Measurements from ENCODE around the gene EBF3. TPM values are rescaled to one million over a fixed set of nuclear protein-coding genes. Genes with fewer than 3 reads are reported as not detected.

Gene EBF3
- total RNA-seq, 1 experiment from 2014 or later = 0.22 TPM

- no CpG with 5 or more reads among the region's 26 CpGs for WGBS (ENCODE audit: extremely low coverage, insufficient read length, low lambda C conversion rate)
- no peak overlapping the region for H3K23ac ChIP-seq (ENCODE audit: insufficient read length, low read depth, low read length)
- no peak overlapping the region for H3K4me2 ChIP-seq (ENCODE audit: insufficient read depth, insufficient read length, low read length)
- no peaks in the 10 kb centered on the region for H4K20me1 ChIP-seq (ENCODE audit: control insufficient read depth, insufficient read depth, insufficient read length)
- no peaks in the 10 kb centered on the region for H3K79me2 ChIP-seq (ENCODE audit: insufficient read depth, low read length)
- no peak overlapping the region for H2BK12ac ChIP-seq (ENCODE audit: insufficient read length, low read depth, low read length)
- H3K4ac ChIP-seq (ENCODE audit: low read depth, low read length) = no peak overlapping the region
- no peak overlapping the region for H3K9ac ChIP-seq (ENCODE audit: extremely low read depth, insufficient read length, low read length)
- no peak overlapping the region for H4K8ac ChIP-seq (replicated peaks; ENCODE audit: insufficient read length, low read depth, low read length)
- H3K27me3 ChIP-seq (ENCODE audit: insufficient read depth, low read length) = no peaks in the 10 kb centered on the region
- H3K18ac ChIP-seq (ENCODE audit: insufficient read length, low read depth, low read length) = no peak overlapping the region
- no peak overlapping the region for H2BK20ac ChIP-seq (ENCODE audit: low read depth, low read length, poor library complexity, severe bottlenecking)
- DNase-seq = no peak
- H3K27ac Mint-ChIP-seq = peak overlapping the region in 1 of 3 experiments; percentile 96; a peak in 2 of 7 replicates
- no peak overlapping the region for H2BK5ac ChIP-seq (ENCODE audit: insufficient read length, low read length)
- no peak overlapping the region for H2BK15ac ChIP-seq (ENCODE audit: low read depth, low read length)
- no peaks in the 10 kb centered on the region for H3K4me1 ChIP-seq (ENCODE audit: insufficient read depth, low read length)
- H2AFZ ChIP-seq (ENCODE audit: low read length) = no peak overlapping the region
- no peak overlapping the region for H3K56ac ChIP-seq (ENCODE audit: insufficient read length, low read depth, low read length)
- no peaks in the 10 kb centered on the region for H3K4me1 Mint-ChIP-seq
- no peak overlapping the region for H4K5ac ChIP-seq (ENCODE audit: insufficient read length, low read depth, low read length)
- no peaks in the 10 kb centered on the region for H3K9me3 ChIP-seq (ENCODE audit: control insufficient read depth, low read depth, low read length)
- no peak overlapping the region for H4K91ac ChIP-seq (ENCODE audit: insufficient read length, low read depth, low read length)
- H3K27ac ChIP-seq (ENCODE audit: insufficient read length, low read depth, low read length) = no peak overlapping the region
- H3K14ac ChIP-seq (ENCODE audit: insufficient read depth, low read length) = no peak overlapping the region; the same call in 1 of the 2 replicates
- H3K36me3 Mint-ChIP-seq (ENCODE audit: insufficient read depth in 1 of 3, low read depth in 3 of 3) = no peaks in the 10 kb centered on the region
- H3K9me3 Mint-ChIP-seq = no peaks in the 10 kb centered on the region
- H3K27me3 Mint-ChIP-seq (ENCODE audit: low read depth) = 0 out of 2 replicates have a peak, but pooled peaks cover 3% of the 10 kb centered on the region
- H3K79me1 ChIP-seq (ENCODE audit: insufficient read depth, low read depth, low read length, poor library complexity, severe bottlenecking) = no peaks in the 10 kb centered on the region
- no peak overlapping the region for H2BK120ac ChIP-seq (ENCODE audit: low read depth, low read length, poor library complexity, severe bottlenecking)
- H3K4me3 Mint-ChIP-seq = no peak overlapping the region
- TF ChIP-seq, protein P1, sequence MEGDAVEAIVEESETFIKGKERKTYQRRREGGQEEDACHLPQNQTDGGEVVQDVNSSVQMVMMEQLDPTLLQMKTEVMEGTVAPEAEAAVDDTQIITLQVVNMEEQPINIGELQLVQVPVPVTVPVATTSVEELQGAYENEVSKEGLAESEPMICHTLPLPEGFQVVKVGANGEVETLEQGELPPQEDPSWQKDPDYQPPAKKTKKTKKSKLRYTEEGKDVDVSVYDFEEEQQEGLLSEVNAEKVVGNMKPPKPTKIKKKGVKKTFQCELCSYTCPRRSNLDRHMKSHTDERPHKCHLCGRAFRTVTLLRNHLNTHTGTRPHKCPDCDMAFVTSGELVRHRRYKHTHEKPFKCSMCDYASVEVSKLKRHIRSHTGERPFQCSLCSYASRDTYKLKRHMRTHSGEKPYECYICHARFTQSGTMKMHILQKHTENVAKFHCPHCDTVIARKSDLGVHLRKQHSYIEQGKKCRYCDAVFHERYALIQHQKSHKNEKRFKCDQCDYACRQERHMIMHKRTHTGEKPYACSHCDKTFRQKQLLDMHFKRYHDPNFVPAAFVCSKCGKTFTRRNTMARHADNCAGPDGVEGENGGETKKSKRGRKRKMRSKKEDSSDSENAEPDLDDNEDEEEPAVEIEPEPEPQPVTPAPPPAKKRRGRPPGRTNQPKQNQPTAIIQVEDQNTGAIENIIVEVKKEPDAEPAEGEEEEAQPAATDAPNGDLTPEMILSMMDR (conservative IDR thresholded peaks at IDR 0.05) = no peak
- H3K23me2 ChIP-seq (ENCODE audit: insufficient read length, low read depth, low read length, poor library complexity, severe bottlenecking) = no peaks in the 10 kb centered on the region
- no peak overlapping the region for H3T11ph ChIP-seq (ENCODE audit: low read length)
- no peak overlapping the region for H2AK5ac ChIP-seq (ENCODE audit: insufficient read length, low read length)
These were observed 126.0 kb downstream of the EBF3 start for GRCh38 chr10:129837909-129838582.
